HUES6 (cell line): Measurements from ENCODE around the gene BLOC1S5.

Source experiments
- H3K27ac ChIP-seq: 2 replicates; pipeline ENCODE4 v1.7.0; 2013; ENCODE audit warnings: low read depth, mild to moderate bottlenecking, low read length, inconsistent platforms
- H3K27me3 ChIP-seq: 2 replicates; pipeline ENCODE4 v1.6.1; 2013; ENCODE audit warnings: low read length; ENCODE audit not compliant: control insufficient read depth, insufficient read depth
- H3K36me3 ChIP-seq: 2 replicates; pipeline ENCODE4 v1.6.1; 2013; ENCODE audit warnings: low read length; ENCODE audit not compliant: control insufficient read depth, insufficient read depth
- H3K4me1 ChIP-seq: 2 replicates; pipeline ENCODE4 v1.6.1; 2013; ENCODE audit warnings: low read length; ENCODE audit not compliant: control insufficient read depth, insufficient read depth
- H3K4me3 ChIP-seq: 2 replicates; pipeline ENCODE4 v1.5.1; 2013; ENCODE audit warnings: low read depth, low read length
- H3K9ac ChIP-seq: one replicate; pipeline ENCODE4 v1.6.1; 2013; ENCODE audit warnings: mild to moderate bottlenecking, low read length
- H3K9me3 ChIP-seq: 2 replicates; pipeline ENCODE4 v1.6.1; 2013; ENCODE audit warnings: low read depth, low read length; ENCODE audit not compliant: control insufficient read depth, insufficient read depth

BLOC1S5 gene

DNA sequence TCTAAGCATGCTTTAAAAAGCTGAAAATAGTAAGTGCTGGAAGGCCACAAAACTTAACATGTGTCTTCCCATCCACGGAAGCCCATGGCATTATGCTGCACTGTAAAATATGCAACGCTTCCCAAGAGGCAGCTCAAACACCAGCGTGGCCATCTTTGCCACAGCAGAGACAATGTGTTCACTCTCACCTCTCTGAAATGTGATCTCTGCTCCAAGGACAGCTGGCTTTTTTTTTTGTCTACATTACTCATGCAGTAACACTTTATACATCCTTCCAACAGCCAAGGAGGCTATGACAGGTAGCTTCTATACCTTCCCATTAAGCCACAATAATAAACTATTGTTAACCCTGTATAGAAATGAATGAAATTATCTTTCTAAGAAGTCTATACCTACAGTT lies 49.2 kb downstream of the BLOC1S5 start:
- H3K9ac ChIP-seq: no peak overlapping the region
- no peak overlapping the region for H3K27ac ChIP-seq
- peaks cover 21% of the 10 kb centered on the region for H3K4me1 ChIP-seq
- peaks cover 12% of the 10 kb centered on the region; the same call in 1 of the 2 replicates for H3K36me3 ChIP-seq
- H3K27me3 ChIP-seq: no peaks in the 10 kb centered on the region
- no peak overlapping the region for H3K4me3 ChIP-seq
- no peaks in the 10 kb centered on the region for H3K9me3 ChIP-seq

DNA sequence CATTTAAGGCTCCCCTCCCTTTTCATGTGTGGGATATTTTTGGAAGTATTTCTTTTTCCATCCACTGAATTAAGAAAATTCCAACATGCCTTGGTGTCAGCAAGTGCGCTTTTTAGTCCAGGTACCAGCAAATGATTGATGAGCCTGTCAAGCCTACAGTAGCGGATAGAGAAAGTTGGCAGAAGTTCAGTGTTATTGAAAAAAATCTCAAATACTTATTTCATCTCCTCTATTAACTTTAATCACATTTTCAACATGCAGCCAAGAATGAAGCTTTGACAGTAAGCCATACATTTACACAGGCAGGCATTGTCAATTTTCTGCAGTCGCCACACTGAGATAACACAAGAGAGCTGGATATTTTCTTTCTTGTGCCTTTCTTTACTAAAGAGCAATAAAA lies 50.4 kb downstream of the BLOC1S5 start:
- peaks cover 12% of the 10 kb centered on the region; the same call in 1 of the 2 replicates for H3K36me3 ChIP-seq
- no peaks in the 10 kb centered on the region for H3K9me3 ChIP-seq
- no peak overlapping the region for H3K27ac ChIP-seq

DNA sequence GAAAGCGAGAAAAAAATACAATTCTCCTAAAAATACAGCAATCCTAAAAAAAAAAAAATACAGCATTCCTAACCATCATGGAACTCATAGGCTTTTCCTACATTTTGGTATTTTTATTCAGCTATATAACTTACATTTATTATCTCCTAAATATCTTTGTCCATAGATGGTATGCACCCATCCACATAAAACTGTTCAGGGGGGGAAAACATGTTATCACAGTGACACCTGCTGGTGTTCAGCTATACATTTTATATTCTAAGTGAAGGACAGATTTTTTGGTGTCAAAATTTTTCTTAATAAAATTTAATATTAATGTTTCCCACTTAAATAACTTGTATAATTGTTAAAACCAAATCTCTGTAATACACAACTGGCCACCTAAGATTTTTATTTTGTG lies 58.0 kb downstream of the BLOC1S5 start:
- no peaks in the 10 kb centered on the region for H3K9me3 ChIP-seq
- no peaks in the 10 kb centered on the region for H3K36me3 ChIP-seq
- no peak overlapping the region for H3K4me3 ChIP-seq
- no peak overlapping the region for H3K27ac ChIP-seq
- H3K27me3 ChIP-seq: no peaks in the 10 kb centered on the region
- peaks cover 4% of the 10 kb centered on the region; the same call in 1 of the 2 replicates for H3K4me1 ChIP-seq
- no peak overlapping the region for H3K9ac ChIP-seq

More for the DNA sequence above, 50.4 kb downstream of the BLOC1S5 start:
- no peak overlapping the region for H3K4me3 ChIP-seq
- H3K9ac ChIP-seq: no peak overlapping the region
- H3K27me3 ChIP-seq: no peaks in the 10 kb centered on the region
- H3K4me1 ChIP-seq: peaks cover 17% of the 10 kb centered on the region

DNA sequence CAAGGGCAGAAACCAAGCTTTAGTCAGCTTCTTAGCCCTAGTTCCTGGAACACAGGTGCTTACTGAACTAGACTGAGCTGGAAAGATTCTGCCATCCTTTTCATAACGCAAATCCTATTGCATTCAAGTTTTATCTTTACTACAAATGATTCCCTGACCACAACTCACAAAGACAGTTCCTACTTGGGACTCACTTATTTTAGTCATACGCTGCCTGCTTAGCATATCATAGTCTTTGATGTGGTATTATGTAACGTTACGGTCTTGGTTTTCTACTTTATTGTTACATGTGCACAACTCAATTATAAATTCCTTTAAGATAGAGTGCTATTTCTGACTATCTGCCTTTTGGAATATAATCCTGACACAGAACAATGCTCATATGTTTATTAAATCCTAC lies 59.1 kb downstream of the BLOC1S5 start:
- no peak overlapping the region for H3K27ac ChIP-seq
- H3K4me3 ChIP-seq: no peak overlapping the region
- no peak overlapping the region for H3K9ac ChIP-seq
- peaks cover 6% of the 10 kb centered on the region; the same call in 1 of the 2 replicates for H3K4me1 ChIP-seq
- H3K27me3 ChIP-seq: no peaks in the 10 kb centered on the region
- H3K9me3 ChIP-seq: no peaks in the 10 kb centered on the region
- H3K36me3 ChIP-seq: no peaks in the 10 kb centered on the region

DNA sequence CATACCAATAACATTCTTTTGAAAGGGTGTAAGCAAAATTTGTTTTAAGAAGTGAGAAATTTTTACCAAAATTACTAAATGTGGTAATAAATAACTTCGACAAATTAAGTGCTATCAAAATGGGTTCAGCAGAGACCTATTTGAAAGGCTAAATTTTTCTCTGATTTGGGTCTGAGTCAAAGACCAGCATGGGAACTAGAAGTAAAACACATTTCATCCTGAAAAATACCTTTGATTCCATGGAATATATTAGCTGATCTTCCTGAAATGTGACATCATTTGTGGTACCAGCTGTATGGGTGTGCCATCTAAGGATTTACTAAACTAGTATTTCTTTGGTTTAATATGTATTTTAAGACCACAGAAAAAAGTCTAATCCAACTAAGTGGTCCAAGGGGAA lies 63.6 kb downstream of the BLOC1S5 start:
- no peak overlapping the region for H3K27ac ChIP-seq
- no peak overlapping the region for H3K4me3 ChIP-seq
- no peaks in the 10 kb centered on the region for H3K36me3 ChIP-seq
- peaks cover 5% of the 10 kb centered on the region; the same call in 1 of the 2 replicates for H3K4me1 ChIP-seq
- H3K27me3 ChIP-seq: no peaks in the 10 kb centered on the region
- no peak overlapping the region for H3K9ac ChIP-seq
- H3K9me3 ChIP-seq: no peaks in the 10 kb centered on the region

DNA sequence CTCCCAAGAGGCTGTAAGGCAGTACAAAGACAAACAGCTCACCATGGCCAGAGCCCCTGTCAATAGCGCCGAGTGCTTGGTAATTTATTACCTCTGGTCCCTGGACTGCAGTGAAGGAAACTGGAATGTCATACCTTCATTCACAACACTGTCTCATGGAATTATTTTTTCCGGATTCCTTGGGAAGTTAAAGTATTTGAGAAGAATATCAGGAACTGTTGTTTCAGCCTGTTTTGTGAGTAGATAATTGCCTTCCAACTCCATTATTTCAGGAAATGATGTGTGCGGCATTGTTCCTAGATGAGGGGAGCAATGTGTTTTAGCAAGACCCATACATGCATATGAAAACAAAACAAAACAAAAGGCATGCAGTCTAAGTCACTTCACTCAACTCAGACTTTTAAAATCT lies 64.0 kb downstream of the BLOC1S5 start:
- no peaks in the 10 kb centered on the region for H3K9me3 ChIP-seq
- peaks cover 5% of the 10 kb centered on the region; the same call in 1 of the 2 replicates for H3K4me1 ChIP-seq
- no peaks in the 10 kb centered on the region for H3K27me3 ChIP-seq
- H3K9ac ChIP-seq: no peak overlapping the region
- H3K27ac ChIP-seq: no peak overlapping the region
- no peak overlapping the region for H3K4me3 ChIP-seq
- no peaks in the 10 kb centered on the region for H3K36me3 ChIP-seq

DNA sequence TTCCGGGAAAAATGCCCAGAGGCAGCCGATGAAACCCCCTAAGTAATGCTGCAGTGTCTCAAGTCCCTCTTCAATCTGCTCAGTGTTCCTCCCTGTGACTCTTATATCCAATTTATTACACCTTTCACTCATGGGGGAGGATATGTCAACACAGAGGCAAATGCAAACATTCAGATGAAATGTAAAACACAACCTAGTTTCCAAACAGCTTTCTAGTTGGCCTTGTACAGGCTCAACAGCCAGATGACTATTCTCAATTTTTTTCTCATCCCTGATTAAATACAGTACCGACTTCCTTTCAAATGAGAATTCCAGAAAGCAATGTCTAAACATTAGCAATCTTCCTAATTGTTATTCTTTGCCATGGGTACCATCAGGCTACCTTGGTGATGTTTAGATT lies 65.0 kb downstream of the BLOC1S5 start:
- no peaks in the 10 kb centered on the region for H3K9me3 ChIP-seq
- H3K9ac ChIP-seq: no peak overlapping the region
- no peaks in the 10 kb centered on the region for H3K27me3 ChIP-seq
- H3K4me1 ChIP-seq: peaks cover 5% of the 10 kb centered on the region; the same call in 1 of the 2 replicates
- H3K27ac ChIP-seq: no peak overlapping the region
- no peak overlapping the region for H3K4me3 ChIP-seq
- H3K36me3 ChIP-seq: no peaks in the 10 kb centered on the region

DNA sequence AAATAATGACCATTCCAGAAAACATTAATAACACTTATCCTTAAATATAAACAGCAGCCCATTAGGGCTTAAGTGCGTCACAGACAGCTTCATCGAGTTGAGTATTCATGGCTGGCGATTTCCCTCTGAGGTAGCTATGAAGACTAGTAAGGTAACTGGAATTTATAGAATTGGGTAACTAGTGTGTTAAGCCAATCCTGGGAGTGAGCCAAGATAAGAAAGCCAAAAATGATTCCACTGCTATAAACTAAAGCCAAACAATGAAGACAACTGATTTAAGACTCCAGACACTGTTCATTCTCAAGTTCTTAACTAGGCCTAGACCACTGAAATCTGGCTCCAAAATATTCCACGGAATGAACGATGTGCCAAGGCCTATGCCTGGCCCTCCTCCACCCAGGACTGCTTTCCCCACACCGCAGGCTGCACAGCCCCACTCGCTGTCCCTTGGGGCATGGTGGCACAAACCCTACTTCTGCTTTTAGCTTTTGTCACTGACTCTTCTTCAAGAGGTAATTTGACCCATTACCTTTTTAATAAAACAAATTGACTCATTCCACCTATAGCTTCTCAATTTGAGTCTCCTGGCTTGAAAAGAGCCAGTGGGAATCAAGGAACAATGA lies 66.0 kb downstream of the BLOC1S5 start:
- Histone ChIP-seq H3K27ac (no peak overlapping the region), H3K9ac (no peak overlapping the region), H3K4me3 (no peak overlapping the region), H3K4me1 (peaks cover 5% of the 10 kb centered on the region; the same call in 1 of the 2 replicates), H3K27me3 (no peaks in the 10 kb centered on the region), H3K9me3 (no peaks in the 10 kb centered on the region), H3K36me3 (no peaks in the 10 kb centered on the region)

DNA sequence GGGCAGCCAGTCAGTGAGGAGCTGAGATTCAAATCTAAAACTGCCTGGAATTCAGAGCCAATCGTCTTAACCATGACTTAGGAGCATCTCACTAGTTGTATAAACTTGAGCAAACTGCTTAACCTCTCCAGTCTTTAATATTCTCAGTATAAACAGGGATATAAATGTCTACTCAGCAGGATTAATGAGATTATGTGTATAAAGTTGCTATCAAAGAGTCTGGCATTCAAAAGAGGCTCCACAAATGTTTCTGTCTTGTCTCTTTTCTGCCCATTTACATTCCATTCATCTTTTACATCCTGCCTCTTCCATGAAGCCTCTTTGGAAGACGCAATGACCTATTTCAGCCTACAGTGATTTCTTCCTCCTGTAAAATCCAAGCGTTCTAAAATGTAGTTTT lies 66.9 kb downstream of the BLOC1S5 start:
- H3K9ac ChIP-seq: no peak overlapping the region
- peaks cover 8% of the 10 kb centered on the region; the same call in 1 of the 2 replicates for H3K4me1 ChIP-seq
- H3K27me3 ChIP-seq: no peaks in the 10 kb centered on the region
- H3K27ac ChIP-seq: no peak overlapping the region
- no peaks in the 10 kb centered on the region for H3K36me3 ChIP-seq
- H3K9me3 ChIP-seq: no peaks in the 10 kb centered on the region
- no peak overlapping the region for H3K4me3 ChIP-seq

DNA sequence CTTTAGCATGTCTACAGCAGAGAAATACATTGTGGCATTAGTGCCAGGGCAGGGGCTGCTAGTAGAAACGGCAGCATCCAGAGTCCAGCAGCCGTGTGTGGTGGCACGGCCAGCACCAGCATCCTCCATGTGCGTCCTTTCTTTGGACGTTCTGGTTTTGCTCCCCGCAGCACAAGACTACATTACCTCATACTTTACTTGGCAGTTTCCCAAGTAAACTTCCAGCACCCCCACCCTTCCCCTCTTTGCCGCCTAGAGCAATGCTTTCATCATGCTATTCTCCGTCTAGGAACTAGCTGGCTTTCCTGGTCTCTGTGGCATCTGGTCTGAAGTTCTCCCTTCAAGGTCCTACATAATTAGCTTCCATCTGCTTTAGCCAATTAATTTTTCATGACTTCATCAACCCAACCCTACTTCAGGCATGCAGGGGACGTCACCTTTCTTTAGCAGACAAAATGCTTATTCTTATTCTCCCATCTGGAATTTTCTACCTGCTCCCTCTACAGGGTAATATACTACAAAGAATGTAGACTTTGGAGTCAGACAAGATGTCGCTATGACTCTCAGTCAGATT lies 67.6 kb downstream of the BLOC1S5 start:
- no peak overlapping the region for H3K4me3 ChIP-seq
- H3K9ac ChIP-seq: no peak overlapping the region
- no peaks in the 10 kb centered on the region for H3K9me3 ChIP-seq
- H3K4me1 ChIP-seq: peaks cover 11% of the 10 kb centered on the region; the same call in 1 of the 2 replicates
- H3K27me3 ChIP-seq: no peaks in the 10 kb centered on the region
- H3K36me3 ChIP-seq: no peaks in the 10 kb centered on the region
- no peak overlapping the region for H3K27ac ChIP-seq

DNA sequence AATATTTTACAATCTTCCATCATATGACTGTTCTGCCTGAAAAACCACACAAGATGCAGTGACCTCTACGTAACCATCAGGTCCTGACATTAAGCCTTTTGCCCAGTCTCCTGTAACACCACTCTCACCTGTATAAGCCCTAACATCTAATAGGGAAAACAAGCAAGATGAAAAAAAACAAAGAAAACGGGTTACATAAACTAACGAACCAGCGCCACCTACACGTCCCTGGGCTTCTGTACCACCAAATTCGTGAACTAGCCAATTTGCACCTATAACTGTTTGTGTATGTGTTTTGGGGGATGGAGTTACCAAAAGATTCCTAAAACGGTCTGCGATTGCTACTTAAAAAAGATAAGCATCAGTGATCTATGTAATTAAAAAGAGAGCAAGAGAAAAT lies 70.2 kb downstream of the BLOC1S5 start:
- Histone ChIP-seq H3K4me3 (no peak overlapping the region), H3K4me1 (peaks cover 6% of the 10 kb centered on the region; the same call in 1 of the 2 replicates), H3K9me3 (no peaks in the 10 kb centered on the region), H3K36me3 (no peaks in the 10 kb centered on the region), H3K9ac (no peak overlapping the region), H3K27ac (no peak overlapping the region), H3K27me3 (no peaks in the 10 kb centered on the region)
